Measurements from ENCODE around the gene C18orf32.

The C18orf32 gene

GRCh38 chr18:49479381-49480137, 7.5 kb downstream of the C18orf32 start:
- no peak for TF ChIP-seq REST (IDR thresholded peaks at IDR 0.05; ENCODE audit: insufficient read depth in 1 of 2, low read depth in 2 of 2, low read length in 2 of 2)

GRCh38 chr18:49476664-49477411, 10.2 kb downstream of the C18orf32 start:
- TF ChIP-seq POLR2AphosphoS5 (IDR thresholded peaks at IDR 0.05; ENCODE audit: low read depth, low read length) (no peak), FOXP2 (optimal IDR thresholded peaks at IDR 0.05; ENCODE audit: borderline replicate concordance, extremely low read depth, extremely low read length, insufficient read depth) (no peak), TAF1 (IDR thresholded peaks at IDR 0.05; ENCODE audit: borderline replicate concordance, insufficient read depth, low read length) (no peak), SIN3A (IDR thresholded peaks at IDR 0.05; ENCODE audit: borderline replicate concordance, insufficient read depth, low read length) (no peak), REST (IDR thresholded peaks at IDR 0.05; ENCODE audit: insufficient read depth in 1 of 2, low read depth in 2 of 2, low read length in 2 of 2) (no peak)

DNA sequence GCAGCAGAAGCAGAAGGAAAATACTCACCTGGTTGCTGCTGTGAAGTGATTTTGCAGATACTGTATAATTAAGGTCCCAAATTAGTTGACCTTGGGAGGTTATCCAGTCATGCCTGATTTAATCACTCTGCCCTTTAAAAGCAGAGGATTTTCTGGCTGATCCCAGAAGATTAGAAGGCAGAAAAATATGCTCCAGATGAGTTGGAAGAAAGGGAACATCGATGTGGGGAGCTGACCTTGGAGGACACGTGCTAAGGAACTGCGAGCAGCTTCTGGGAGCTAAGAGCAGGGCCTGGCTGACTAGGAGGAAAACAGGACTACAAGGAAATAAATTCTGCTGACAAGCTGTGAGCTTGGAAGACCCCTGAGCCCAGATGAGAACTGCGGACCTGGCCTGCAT, 13.3 kb downstream of the C18orf32 start:
- TF ChIP-seq POLR2AphosphoS5 (IDR thresholded peaks at IDR 0.05; ENCODE audit: low read depth, low read length) (no peak), FOXP2 (optimal IDR thresholded peaks at IDR 0.05; ENCODE audit: borderline replicate concordance, extremely low read depth, extremely low read length, insufficient read depth) (no peak), SIN3A (IDR thresholded peaks at IDR 0.05; ENCODE audit: borderline replicate concordance, insufficient read depth, low read length) (no peak), TAF1 (IDR thresholded peaks at IDR 0.05; ENCODE audit: borderline replicate concordance, insufficient read depth, low read length) (no peak), REST (IDR thresholded peaks at IDR 0.05; ENCODE audit: insufficient read depth in 1 of 2, low read depth in 2 of 2, low read length in 2 of 2) (no peak)

GRCh38 chr18:49472459-49472858, 14.6 kb downstream of the C18orf32 start:
- TF ChIP-seq REST (IDR thresholded peaks at IDR 0.05; ENCODE audit: insufficient read depth in 1 of 2, low read depth in 2 of 2, low read length in 2 of 2): no peak
- TF ChIP-seq FOXP2 (optimal IDR thresholded peaks at IDR 0.05; ENCODE audit: borderline replicate concordance, extremely low read depth, extremely low read length, insufficient read depth): no peak
- no peak for TF ChIP-seq TAF1 (IDR thresholded peaks at IDR 0.05; ENCODE audit: borderline replicate concordance, insufficient read depth, low read length)
- TF ChIP-seq POLR2AphosphoS5 (IDR thresholded peaks at IDR 0.05; ENCODE audit: low read depth, low read length): no peak

All from PFSK-1 (cell line).